T-helper 2 cell treated with Interferon-gamma antibody and Interleukin-4, amounts not matched to agents 5 μg/mL and 100 μg/mL, for 36 hours (primary cell): ENCODE results near the gene PCNT.

ENCODE experiments used
- DNase-seq: peaks from one replicate; pipeline ENCODE4 v3.0.0; 2021; ENCODE audit warnings: low spot score
- H3K27ac Mint-ChIP-seq: one replicate; pipeline ENCODE4 v1.8.0; 2021; ENCODE audit warnings: mild to moderate bottlenecking, mixed read lengths
- H3K27me3 Mint-ChIP-seq: one replicate; pipeline ENCODE4 v1.8.0; 2021; ENCODE audit warnings: low read depth, mixed read lengths
- H3K36me3 Mint-ChIP-seq: one replicate; pipeline ENCODE4 v1.8.0; 2021; ENCODE audit warnings: low read depth, mixed read lengths
- H3K4me1 Mint-ChIP-seq: one replicate; pipeline ENCODE4 v1.8.0; 2021; ENCODE audit warnings: low read depth, mixed read lengths
- H3K4me3 Mint-ChIP-seq: one replicate; pipeline ENCODE4 v1.8.0; 2022; ENCODE audit warnings: mild to moderate bottlenecking, moderate library complexity, mixed read lengths
- H3K9me3 Mint-ChIP-seq: one replicate; pipeline ENCODE4 v1.8.0; 2021; ENCODE audit warnings: mixed read lengths

The PCNT gene

GRCh38 chr21:46381541-46381940, 57.6 kb downstream of the PCNT start:
- Mint-ChIP-seq H3K27ac (no peak overlapping the region), H3K27me3 (no peaks in the 10 kb centered on the region), H3K4me3 (no peak overlapping the region), H3K36me3 (peaks cover 70% of the 10 kb centered on the region), H3K9me3 (peaks cover 37% of the 10 kb centered on the region), H3K4me1 (no peaks in the 10 kb centered on the region)
- no peak for DNase-seq

GRCh38 chr21:46384556-46384955, 60.6 kb downstream of the PCNT start:
- Mint-ChIP-seq H3K36me3 (peaks cover 59% of the 10 kb centered on the region), H3K9me3 (peaks cover 36% of the 10 kb centered on the region), H3K27me3 (no peaks in the 10 kb centered on the region), H3K27ac (no peak overlapping the region), H3K4me1 (no peaks in the 10 kb centered on the region), H3K4me3 (no peak overlapping the region)
- no peak for DNase-seq

GRCh38 chr21:46385846-46386733, 62.1 kb downstream of the PCNT start:
- Mint-ChIP-seq H3K27me3 (no peaks in the 10 kb centered on the region), H3K9me3 (peaks cover 33% of the 10 kb centered on the region), H3K4me1 (no peaks in the 10 kb centered on the region), H3K36me3 (peaks cover 57% of the 10 kb centered on the region), H3K27ac (no peak overlapping the region), H3K4me3 (no peak overlapping the region)
- DNase-seq: no peak

- H3K4me1 Mint-ChIP-seq: no peaks in the 10 kb centered on the region
- H3K27ac Mint-ChIP-seq: no peak overlapping the region
- H3K9me3 Mint-ChIP-seq: peaks cover 28% of the 10 kb centered on the region
- H3K4me3 Mint-ChIP-seq: no peak overlapping the region
- peaks cover 54% of the 10 kb centered on the region for H3K36me3 Mint-ChIP-seq
- DNase-seq: no peak
- H3K27me3 Mint-ChIP-seq: no peaks in the 10 kb centered on the region
These were observed 62.8 kb downstream of the PCNT start for GRCh38 chr21:46386734-46387088.

GRCh38 chr21:46388206-46388880, 64.4 kb downstream of the PCNT start:
- DNase-seq: no peak
- H3K9me3 Mint-ChIP-seq: peaks cover 12% of the 10 kb centered on the region
- no peaks in the 10 kb centered on the region for H3K27me3 Mint-ChIP-seq
- no peak overlapping the region for H3K4me3 Mint-ChIP-seq
- peaks cover 42% of the 10 kb centered on the region for H3K36me3 Mint-ChIP-seq
- no peaks in the 10 kb centered on the region for H3K4me1 Mint-ChIP-seq
- no peak overlapping the region for H3K27ac Mint-ChIP-seq

GRCh38 chr21:46388896-46389295, 64.9 kb downstream of the PCNT start:
- Mint-ChIP-seq H3K4me1 (no peaks in the 10 kb centered on the region), H3K36me3 (peaks cover 36% of the 10 kb centered on the region), H3K4me3 (no peak overlapping the region), H3K27ac (no peak overlapping the region), H3K9me3 (peaks cover 7% of the 10 kb centered on the region), H3K27me3 (no peaks in the 10 kb centered on the region)
- DNase-seq: no peak

- Mint-ChIP-seq H3K27ac (no peak overlapping the region), H3K4me1 (no peaks in the 10 kb centered on the region)
- no peak for DNase-seq
These were observed 66.9 kb downstream of the PCNT start for GRCh38 chr21:46390603-46391545.

GRCh38 chr21:46391773-46392172, 67.8 kb downstream of the PCNT start:
- Mint-ChIP-seq H3K4me3 (no peak overlapping the region), H3K4me1 (no peaks in the 10 kb centered on the region), H3K36me3 (peaks cover 18% of the 10 kb centered on the region), H3K27me3 (no peaks in the 10 kb centered on the region), H3K9me3 (no peaks in the 10 kb centered on the region), H3K27ac (no peak overlapping the region)
- DNase-seq: no peak

More at GRCh38 chr21:46390603-46391545, 66.9 kb downstream of the PCNT start:
- Mint-ChIP-seq H3K9me3 (no peaks in the 10 kb centered on the region), H3K36me3 (peaks cover 20% of the 10 kb centered on the region), H3K27me3 (no peaks in the 10 kb centered on the region), H3K4me3 (no peak overlapping the region)

GRCh38 chr21:46392921-46393320, 69.0 kb downstream of the PCNT start:
- Mint-ChIP-seq H3K4me3 (no peak overlapping the region), H3K27ac (no peak overlapping the region), H3K27me3 (no peaks in the 10 kb centered on the region), H3K9me3 (no peaks in the 10 kb centered on the region), H3K36me3 (peaks cover 26% of the 10 kb centered on the region), H3K4me1 (no peaks in the 10 kb centered on the region)
- DNase-seq: no peak

- Mint-ChIP-seq H3K27me3 (no peaks in the 10 kb centered on the region), H3K4me3 (no peak overlapping the region), H3K27ac (no peak overlapping the region), H3K4me1 (no peaks in the 10 kb centered on the region), H3K9me3 (no peaks in the 10 kb centered on the region), H3K36me3 (peaks cover 29% of the 10 kb centered on the region)
- no peak for DNase-seq
These were observed 69.5 kb downstream of the PCNT start for GRCh38 chr21:46393451-46393940.

GRCh38 chr21:46393941-46394594, 70.1 kb downstream of the PCNT start:
- Mint-ChIP-seq H3K27ac (no peak overlapping the region), H3K27me3 (no peaks in the 10 kb centered on the region), H3K9me3 (no peaks in the 10 kb centered on the region), H3K4me1 (no peaks in the 10 kb centered on the region), H3K4me3 (no peak overlapping the region), H3K36me3 (peaks cover 28% of the 10 kb centered on the region)
- no peak for DNase-seq

- no peak overlapping the region for H3K4me3 Mint-ChIP-seq
- DNase-seq: no peak
- H3K9me3 Mint-ChIP-seq: no peaks in the 10 kb centered on the region
- H3K4me1 Mint-ChIP-seq: no peaks in the 10 kb centered on the region
- no peak overlapping the region for H3K27ac Mint-ChIP-seq
- H3K36me3 Mint-ChIP-seq: peaks cover 31% of the 10 kb centered on the region
- H3K27me3 Mint-ChIP-seq: no peaks in the 10 kb centered on the region
These were observed 70.7 kb downstream of the PCNT start for GRCh38 chr21:46394595-46395104.

GRCh38 chr21:46397211-46397905, 73.4 kb downstream of the PCNT start:
- Mint-ChIP-seq H3K4me1 (no peaks in the 10 kb centered on the region), H3K4me3 (no peak overlapping the region), H3K27ac (no peak overlapping the region), H3K27me3 (no peaks in the 10 kb centered on the region), H3K9me3 (no peaks in the 10 kb centered on the region), H3K36me3 (peaks cover 42% of the 10 kb centered on the region)
- no peak for DNase-seq
